Measurements from ENCODE around the gene BORCS6.
"Not testable (repeated sequence)": the region's sequence is repeated elsewhere in the genome, so short reads cannot be mapped to it uniquely, and the experiment has no call there.

BORCS6 gene

DNA sequence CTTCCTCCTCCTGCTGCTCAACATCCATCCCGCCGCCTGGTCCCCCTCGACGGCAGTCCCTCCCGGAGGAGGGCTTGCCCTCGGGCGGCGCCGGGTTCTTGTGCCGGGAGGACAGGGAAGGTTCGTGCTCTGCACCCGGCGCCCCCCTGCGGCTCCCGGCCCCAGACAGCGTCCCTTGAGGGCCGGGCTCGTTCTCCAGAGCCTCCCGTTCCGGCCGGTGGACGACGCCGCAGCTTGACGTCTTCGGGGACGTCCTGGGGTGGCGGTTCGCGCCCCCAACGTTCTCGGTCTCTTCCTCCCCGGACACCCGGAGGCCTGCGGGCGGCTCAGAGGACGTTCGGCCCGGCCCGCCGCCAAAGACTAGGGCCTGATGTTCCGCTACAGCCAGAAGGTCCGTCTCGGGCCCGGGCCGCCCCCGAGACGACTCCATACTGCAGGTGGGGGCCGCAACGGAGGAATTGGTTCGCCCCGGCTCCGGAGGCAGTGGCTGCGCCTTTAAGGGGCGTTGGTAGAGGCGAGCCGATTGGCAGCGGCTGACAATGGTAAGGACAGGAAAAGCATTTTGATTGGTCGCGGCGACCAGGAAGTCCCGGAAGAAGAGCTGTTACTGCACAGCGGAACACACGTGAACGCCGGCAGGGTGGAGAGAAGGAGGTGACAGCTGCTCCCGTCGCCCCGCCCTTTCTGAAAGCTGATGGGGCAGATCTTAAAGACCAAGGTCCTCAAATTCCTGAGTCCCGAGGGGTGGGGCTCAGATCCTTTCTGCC is at the start of gene BORCS6:
Gene BORCS6 (minus strand): TSS at position 470 of the 767 bp plus-strand sequence. CDS start 40 bp downstream, at position 430.
- DNase-seq: peak; percentile 54 to 100 (median 98)

DNA sequence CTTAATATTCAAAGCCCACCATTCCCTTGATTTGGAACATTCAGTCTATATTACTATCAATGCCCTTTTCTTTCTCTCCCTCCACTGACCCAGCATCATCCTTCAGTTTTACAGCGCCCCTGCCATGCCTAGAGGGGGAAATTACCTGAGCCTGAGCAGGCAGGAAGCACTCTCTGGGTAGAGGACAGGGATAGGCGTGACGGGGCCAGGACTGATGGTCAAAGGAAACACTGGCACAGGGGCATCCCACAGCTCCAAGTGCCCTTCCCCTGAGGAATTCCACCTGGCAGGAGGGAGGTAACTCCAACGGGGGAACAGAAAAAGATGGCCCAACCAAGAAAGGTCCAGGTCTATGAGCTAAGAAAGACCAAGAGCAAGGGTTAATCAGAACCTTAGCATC is 47.9 kb upstream of the BORCS6 start:
- DNase-seq: no peak

- DNase-seq: no peak
Measured at GRCh38 chr17:8237175-8237574, 47.2 kb upstream of the BORCS6 start.

DNA sequence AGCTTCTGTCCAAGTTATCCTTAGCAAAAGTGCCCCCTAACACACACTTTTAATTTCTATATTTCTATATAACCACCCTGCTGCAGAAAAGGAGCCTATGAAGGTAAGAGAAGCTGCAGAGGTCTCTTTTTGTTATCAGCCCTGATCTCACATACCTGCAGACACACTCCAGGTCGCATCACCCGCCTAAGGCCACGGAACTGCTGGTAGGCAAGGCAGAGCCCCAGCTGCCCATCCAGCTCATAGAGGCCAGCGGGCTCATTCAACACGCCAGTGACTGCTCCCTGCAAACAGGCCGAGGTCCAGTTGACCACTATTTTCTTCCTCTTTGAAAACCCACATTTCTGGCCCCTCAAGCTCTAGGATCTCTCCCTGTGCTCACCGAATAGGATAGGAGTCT is 45.7 kb upstream of the BORCS6 start:
- DNase-seq: no peak

- no peak for DNase-seq
Measured at GRCh38 chr17:8234361-8235270, 44.6 kb upstream of the BORCS6 start.

- DNase-seq: no peak
Measured at GRCh38 chr17:8231701-8232100, 41.7 kb upstream of the BORCS6 start.

GRCh38 chr17:8227238-8227581 is 37.2 kb upstream of the BORCS6 start:
- DNase-seq: no peak

DNA sequence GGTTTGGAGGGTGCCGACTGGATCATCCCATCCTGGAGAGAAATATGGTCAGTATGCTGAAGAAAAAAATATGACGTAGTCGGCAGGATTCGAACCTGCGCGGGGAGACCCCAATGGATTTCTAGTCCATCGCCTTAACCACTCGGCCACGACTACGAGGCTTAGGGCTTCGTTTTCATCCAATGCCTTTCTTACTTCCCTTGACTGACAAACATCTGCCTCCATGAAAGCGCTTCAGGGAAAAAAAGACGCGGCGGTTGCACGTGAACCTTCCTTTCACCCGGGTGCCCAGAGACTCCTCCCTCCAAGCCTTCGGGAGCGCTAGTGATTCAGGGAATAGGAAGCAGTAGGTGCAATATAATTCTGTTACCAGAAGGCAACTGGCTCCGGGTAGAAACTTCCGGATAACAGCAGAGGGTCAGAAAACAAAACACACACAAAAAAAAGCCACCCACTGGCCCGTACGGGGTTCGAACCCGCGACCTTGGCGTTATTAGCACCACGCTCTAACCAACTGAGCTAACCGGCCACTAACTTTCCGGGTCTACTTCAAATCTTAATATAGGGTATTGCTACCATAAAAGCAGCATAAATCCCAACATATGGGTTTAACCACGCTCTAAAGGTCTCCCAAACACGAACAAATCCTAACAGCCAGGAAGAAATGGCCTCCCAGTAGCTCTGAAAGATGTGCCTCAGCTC is 36.7 kb upstream of the BORCS6 start:
- peak in 54 of 56 donors; percentile 7 to 85 (median 66) for DNase-seq

GRCh38 chr17:8225813-8226535 is 36.0 kb upstream of the BORCS6 start:
- DNase-seq: peak in 51 of 56 donors; percentile 2 to 83 (median 38)

DNA sequence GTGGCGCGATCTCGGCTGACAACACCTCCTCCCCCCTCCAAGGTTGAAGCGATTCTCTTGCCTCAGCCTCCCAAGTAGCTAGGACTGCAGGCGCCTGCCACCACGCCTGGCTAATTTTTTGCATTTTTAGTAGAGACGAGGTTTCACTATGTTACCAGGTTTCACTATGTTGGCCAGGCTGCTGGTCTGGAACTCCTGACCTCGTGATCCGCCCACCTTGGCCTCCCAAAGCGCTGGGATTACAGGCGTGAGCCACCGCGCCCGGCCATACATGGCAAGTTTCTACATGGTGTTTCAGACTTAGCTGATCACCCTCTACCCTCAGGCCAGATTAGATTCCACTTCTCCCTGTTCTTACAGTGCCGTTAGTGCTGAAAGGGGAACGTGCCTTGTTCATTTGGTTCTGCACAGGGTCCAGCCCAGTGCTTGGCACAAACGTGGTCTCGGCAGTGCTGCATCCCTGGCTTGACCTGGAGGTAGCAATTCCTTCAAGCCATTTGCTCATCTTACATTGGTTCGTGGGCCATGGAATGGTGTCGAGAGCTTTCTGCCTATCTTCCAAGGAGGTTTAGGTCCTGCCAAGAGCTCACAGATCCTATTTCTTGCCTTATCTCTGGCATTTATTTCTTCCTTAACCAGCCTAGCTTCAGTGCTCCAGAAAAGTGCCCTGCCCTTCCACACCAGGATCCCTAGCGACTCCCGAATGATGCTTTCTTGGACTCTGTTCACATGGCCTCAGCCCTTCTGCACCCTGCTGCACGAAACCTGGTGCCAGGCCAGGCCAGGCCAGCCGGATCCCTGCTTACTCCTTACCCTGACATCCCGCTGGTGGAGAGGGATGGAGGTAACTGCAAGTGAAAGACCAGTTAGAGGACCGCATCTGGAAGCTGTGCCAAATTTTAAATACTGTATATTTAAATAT is 35.2 kb upstream of the BORCS6 start:
- DNase-seq: no peak

DNA sequence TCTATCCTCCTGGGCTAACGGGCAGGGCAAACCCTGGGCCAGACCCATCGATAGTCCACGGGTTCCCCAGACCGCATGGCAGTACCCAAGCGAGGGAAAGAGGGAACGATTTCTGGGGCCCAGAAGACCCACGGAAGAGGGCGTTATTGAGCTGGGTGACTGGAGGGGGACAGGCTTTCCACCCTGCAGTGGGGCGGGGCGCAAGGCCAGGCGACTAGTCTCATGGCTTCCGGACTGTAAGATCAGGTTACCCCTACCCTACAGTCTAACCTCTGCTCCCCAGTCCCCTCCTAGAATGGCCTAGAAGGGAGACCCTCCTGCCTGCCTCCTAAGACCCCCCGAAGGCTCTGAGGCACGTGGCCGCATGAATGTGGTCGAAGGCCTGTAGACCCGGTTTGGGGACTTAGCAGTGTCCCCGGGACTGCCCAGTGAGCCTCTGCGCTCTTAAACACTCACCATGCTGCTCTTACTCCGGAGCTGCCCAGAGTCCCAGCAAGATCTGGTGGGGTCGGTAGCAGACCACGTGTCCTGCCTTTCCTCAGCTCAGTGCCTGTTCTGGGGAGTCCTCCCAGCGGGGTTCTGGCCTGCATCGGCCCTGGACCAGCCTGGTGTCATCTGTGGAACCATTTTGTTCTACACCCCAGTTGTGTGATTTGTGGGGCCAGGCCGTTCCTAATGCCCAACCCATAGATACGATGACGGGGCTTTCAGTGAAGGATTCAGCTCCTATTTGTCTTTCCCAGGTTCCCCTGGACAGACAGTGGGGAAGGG is 33.6 kb upstream of the BORCS6 start:
- peak in 42 of 56 donors; percentile 29 to 83 (median 58) for DNase-seq

GRCh38 chr17:8222630-8223355 is 32.8 kb upstream of the BORCS6 start:
- peak; percentile 59 to 99 (median 90) for DNase-seq

DNA sequence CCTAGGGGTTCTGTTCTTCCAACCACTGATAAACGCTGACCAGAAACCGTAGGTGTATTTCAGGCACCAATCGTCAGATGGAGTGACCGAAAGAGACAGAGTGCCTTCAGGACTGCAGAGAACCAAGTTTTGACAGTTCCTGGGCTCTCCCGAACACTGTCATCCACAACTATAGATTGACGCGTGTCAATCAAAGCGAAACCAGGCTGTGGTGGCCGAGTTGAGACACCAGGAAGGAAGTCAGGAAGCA is 32.3 kb upstream of the BORCS6 start:
- DNase-seq: peak in 11 of 56 donors; percentile 47 to 83 (median 81)

GRCh38 chr17:8221663-8222379 is 31.8 kb upstream of the BORCS6 start:
- DNase-seq: peak in 52 of 56 donors; percentile 46 to 97 (median 80)

- DNase-seq: peak; percentile 41 to 95 (median 82)
Measured at GRCh38 chr17:8220783-8221662, 31.0 kb upstream of the BORCS6 start.

DNA sequence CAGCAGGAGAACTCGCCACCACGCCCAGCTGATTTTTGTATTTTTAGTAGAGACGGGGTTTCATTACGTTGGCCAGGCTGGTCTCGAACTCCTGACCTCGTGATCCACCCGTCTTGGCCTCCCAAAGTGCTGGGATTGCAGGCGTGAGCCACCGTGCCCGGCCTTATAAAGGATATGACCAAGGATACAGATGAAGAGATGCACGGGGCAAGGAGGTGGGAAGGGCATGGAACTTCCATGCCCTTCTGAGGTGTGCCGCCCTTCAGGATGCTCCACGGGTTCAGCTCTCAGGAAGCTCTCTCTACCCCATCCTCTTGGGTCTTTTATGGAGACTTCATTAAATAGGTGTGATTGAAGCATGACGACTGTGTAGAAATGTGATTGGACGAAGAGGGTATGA is 24.0 kb upstream of the BORCS6 start:
- DNase-seq: not testable (repeated sequence)
